SK-N-SH (cell line): ENCODE measurements around the gene UBB. TPM values are rescaled to one million over a fixed set of nuclear protein-coding genes. Genes with fewer than 3 reads are reported as not detected.

Source experiments
- CTCF ChIA-PET: fragments of 300-600, 350-600 bp; formaldehyde crosslinking; extraction: SDS; loops from one replicate; lab custom pipeline; 2021; lab: Yijun Ruan, JAX
- POLR2A ChIA-PET: fragments of 350-600 bp; sonication (Branson Sonifier 250); formaldehyde crosslinking; extraction: SDS; loops from one replicate; lab custom pipeline; 2020; ENCODE audit warnings: antibody characterized with exemption, inconsistent platforms; lab: Yijun Ruan, JAX
- DNase-seq: peaks from one replicate; pipeline ENCODE4 v3.0.0; 2012
- H2AFZ ChIP-seq: fragments of 200-600 bp; sonication (generic); 2 replicates; pipeline ENCODE4 v1.8.1; 2016; ENCODE audit warnings: antibody characterized with exemption, mild to moderate bottlenecking, low read depth
- H3F3A ChIP-seq: fragments of 200-600 bp; sonication (generic); replicated peaks from 2 replicates; pipeline ENCODE3; 2016; ENCODE audit warnings: antibody characterized with exemption, mild to moderate bottlenecking; ENCODE audit not compliant: insufficient read depth
- H3K27ac ChIP-seq, 2 experiments: fragments of 200-500 bp in 1 of 2; fragments of 200-600 bp in 1 of 2; sonication (Bioruptor generic) in 1 of 2; sonication (generic), shearing (Covaris generic) in 1 of 2; 2 replicates each; pipeline versions ENCODE4 v1.5.1 to v1.6.1; 2014 to 2016; ENCODE audit warnings: low read depth in 2 of 2, inconsistent platforms in 1 of 2, low read length in 1 of 2, mild to moderate bottlenecking in 1 of 2, mixed read lengths in 1 of 2
- H3K27me3 ChIP-seq: fragments of 200-600 bp; sonication (generic), shearing (Covaris generic); 2 replicates; pipeline ENCODE4 v1.6.1; 2016; ENCODE audit warnings: mixed run types; ENCODE audit not compliant: insufficient read depth
- H3K36me3 ChIP-seq, 2 experiments: fragments of 200-500 bp in 1 of 2; fragments of 200-600 bp in 1 of 2; sonication (Bioruptor generic) in 1 of 2; sonication (generic) in 1 of 2; replicated peaks in 1 of 2; 2 replicates each; pipeline versions ENCODE3 to v1.5.1; 2014 to 2016; ENCODE audit warnings: low read length in 1 of 2, mild to moderate bottlenecking in 1 of 2; ENCODE audit not compliant: insufficient read depth in 2 of 2, control insufficient read depth in 1 of 2
- H3K4me1 ChIP-seq, 2 experiments: fragments of 200-500 bp in 1 of 2; fragments of 200-600 bp in 1 of 2; sonication (Bioruptor generic) in 1 of 2; sonication (generic), shearing (Covaris generic) in 1 of 2; 2 replicates each; pipeline versions ENCODE4 v1.5.1 to v1.6.1; 2014 to 2016; ENCODE audit warnings: low read depth in 1 of 2, low read length in 1 of 2, mixed run types in 1 of 2; ENCODE audit not compliant: insufficient read depth in 2 of 2, control insufficient read depth in 1 of 2
- H3K4me2 ChIP-seq: fragments of 200-600 bp; sonication (generic), shearing (Covaris generic); 2 replicates; pipeline ENCODE4 v1.6.1; 2017; ENCODE audit warnings: mixed run types
- H3K4me3 ChIP-seq, 2 experiments: fragments of 200-500 bp in 1 of 2; fragments of 200-600 bp in 1 of 2; sonication (Bioruptor generic) in 1 of 2; sonication (generic), shearing (Covaris generic) in 1 of 2; 2 replicates each; pipeline versions ENCODE4 v1.5.1 to v1.8.1; 2014 to 2016; ENCODE audit warnings: low read depth in 2 of 2, inconsistent platforms in 1 of 2, low read length in 1 of 2, mild to moderate bottlenecking in 1 of 2, mixed read lengths in 1 of 2, moderate library complexity in 1 of 2
- H3K79me2 ChIP-seq: fragments of 200-600 bp; sonication (generic); 2 replicates; pipeline ENCODE4 v1.8.1; 2017; ENCODE audit warnings: mild to moderate bottlenecking; ENCODE audit not compliant: insufficient read depth
- H3K9ac ChIP-seq: fragments of 200-600 bp; sonication (generic); 2 replicates; pipeline ENCODE4 v1.6.1; 2017; ENCODE audit warnings: mixed run types
- H3K9me2 ChIP-seq: fragments of 200-600 bp; sonication (generic); 2 replicates; pipeline ENCODE4 v1.6.1; 2017; ENCODE audit warnings: mixed run types
- H3K9me3 ChIP-seq: fragments of 200-600 bp; sonication (generic); 2 replicates; pipeline ENCODE4 v1.6.1; 2017; ENCODE audit warnings: mixed run types, mild to moderate bottlenecking, moderate library complexity
- H4K20me1 ChIP-seq: fragments of 200-600 bp; sonication (generic); 2 replicates; pipeline ENCODE4 v1.6.1; 2017; ENCODE audit warnings: mild to moderate bottlenecking, mixed run types; ENCODE audit not compliant: insufficient read depth
- CHD2 ChIP-seq: fragments of 150-350 bp; IDR thresholded peaks from 2 replicates; pipeline ENCODE4 v1.6.1; 2018; ENCODE audit warnings: low read length; ENCODE audit not compliant: partially characterized antibody
- FOXJ3 ChIP-seq: sonication (generic); formaldehyde crosslinking; IDR thresholded peaks from 2 replicates; pipeline ENCODE4 v1.5.1; 2020; ENCODE audit warnings: mild to moderate bottlenecking, missing genetic modification reagents
- IRF3 ChIP-seq: fragments of 150-350 bp; IDR thresholded peaks from 2 replicates; pipeline ENCODE4 v1.6.1; 2016; ENCODE audit warnings: mild to moderate bottlenecking, low read depth, low read length
- MAX ChIP-seq: IDR thresholded peaks from 2 replicates; pipeline ENCODE4 v1.4.0; 2012; ENCODE audit warnings: low read depth
- MEF2A ChIP-seq: IDR thresholded peaks from 2 replicates; pipeline ENCODE4 v1.4.0; 2012; ENCODE audit warnings: low read depth, borderline replicate concordance
- MXI1 ChIP-seq: IDR thresholded peaks from 2 replicates; pipeline ENCODE4 v1.6.1; 2012; ENCODE audit warnings: mild to moderate bottlenecking, low read depth, low read length, improper control_type of control experiment
- NFIC ChIP-seq: IDR thresholded peaks from 2 replicates; pipeline ENCODE4 v1.4.0; 2012; ENCODE audit warnings: borderline replicate concordance
- POLR2AphosphoS5 ChIP-seq: IDR thresholded peaks from 2 replicates; pipeline ENCODE4 v1.6.1; 2012; ENCODE audit warnings: low read depth, low read length
- RFX5 ChIP-seq: IDR thresholded peaks from 2 replicates; pipeline ENCODE4 v1.6.1; 2012; ENCODE audit warnings: mild to moderate bottlenecking, improper control_type of control experiment, low read length
- RXRA ChIP-seq: IDR thresholded peaks from 2 replicates; pipeline ENCODE4 v1.4.0; 2012; ENCODE audit warnings: low read depth, mild to moderate bottlenecking, borderline replicate concordance
- SIN3A ChIP-seq: IDR thresholded peaks from 2 replicates; pipeline ENCODE4 v1.6.1; 2012; ENCODE audit warnings: low read depth, mild to moderate bottlenecking, low read length, moderate library complexity, borderline replicate concordance
- YY1 ChIP-seq: IDR thresholded peaks from 2 replicates; pipeline ENCODE4 v1.4.0; 2012; ENCODE audit warnings: low read depth, mild to moderate bottlenecking
- WGBS: methylation state at CpG from one replicate; pipeline ENCODE4 v1.1.6; 2017; ENCODE audit warnings: low lambda C conversion rate; 5-methylcytosine and 5-hydroxymethylcytosine counted together
- polyA plus RNA-seq, 3 experiments: library from polyadenylated mRNA; depleted of rRNA; stranded (reverse); fragments of >200 nt; gene quantifications; 2 replicates each; pipeline ENCODE4 v1.2.3, GENCODE V29; 2012
- TF ChIP-seq, protein P1 (sequence below): fragments of 150-350 bp; IDR thresholded peaks from 2 replicates; pipeline ENCODE4 v1.6.1; 2017; ENCODE audit warnings: antibody characterized with exemption, low read length, low read depth, borderline replicate concordance

Gene UBB
- polyA plus RNA-seq, 1 of the 3 experiments (the other 2 are of a cell fraction): 2,693 TPM

DNA sequence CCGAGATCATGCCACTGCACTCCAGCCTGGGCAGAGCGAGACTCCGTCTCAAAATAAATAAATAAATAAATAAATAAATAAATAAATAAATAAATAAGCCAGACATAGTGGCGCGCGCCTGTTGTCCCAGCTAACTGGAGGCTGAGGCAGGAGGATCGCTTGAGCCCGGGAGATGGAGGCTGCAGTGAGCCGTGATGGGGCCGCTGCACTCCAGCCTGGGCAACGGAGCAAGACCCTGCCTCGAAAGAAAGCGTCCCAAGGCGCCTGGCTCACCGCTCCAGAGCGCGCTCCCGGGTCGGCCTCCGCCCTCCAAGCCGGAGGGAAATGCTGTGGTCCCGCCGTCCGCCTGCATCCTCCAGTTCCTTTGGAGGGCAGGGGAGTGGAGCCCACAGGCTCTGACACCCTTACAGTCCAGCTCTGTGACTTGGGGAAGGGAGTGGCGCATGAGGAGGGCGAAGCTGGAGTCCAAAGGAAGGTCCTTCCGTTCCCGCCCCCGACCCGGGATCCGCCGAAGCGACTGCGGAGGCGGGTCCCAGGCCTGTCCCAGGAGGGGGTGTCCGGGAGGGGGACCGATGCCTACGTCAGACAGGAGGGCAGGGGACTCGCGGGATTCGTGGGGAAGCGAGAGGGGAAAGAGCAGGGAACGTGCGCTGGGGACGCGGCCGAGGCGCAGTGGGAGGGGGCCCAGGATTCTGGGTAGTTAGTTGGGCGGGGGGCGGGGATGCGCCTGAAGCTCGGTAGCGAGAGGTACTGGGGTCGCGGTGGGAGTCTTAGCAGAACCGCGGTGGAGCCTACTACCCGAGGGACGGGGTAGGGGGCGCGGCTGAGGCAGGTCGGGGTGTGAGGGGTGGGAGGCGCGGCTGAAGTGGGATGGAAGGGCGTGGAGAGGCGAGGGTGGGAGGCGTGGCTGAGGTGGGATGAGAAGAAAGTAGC is 26.1 kb downstream of the UBB start:
- Histone ChIP-seq H3K9me3 (no peaks in the 10 kb centered on the region), H4K20me1 (no peaks in the 10 kb centered on the region), H3F3A (peaks cover 7% of the 10 kb centered on the region), H3K4me1 (peaks cover 0 to 9% of the 10 kb centered on the region in 2 experiments; a peak in 1 of 4 replicates)
- CTCF ChIA-PET: interaction anchor here (0.5 to 2.1 kb wide), 9 partner anchors 9 to 848 kb away, joined by 3 to 10 read pairs (median 3); no protein-coding TSS in a partner anchor
- WGBS: 2% methylated on average over 53 of the region's 67 CpGs
- TF ChIP-seq RXRA: no peak
- 0 out of 2 replicates have a peak, but pooled peaks have one; percentile 16 for TF ChIP-seq RFX5
- TF ChIP-seq FOXJ3 (CRISPR knock-in tag): no peak
- TF ChIP-seq NFIC: no peak
- no peak for TF ChIP-seq SIN3A
- peak; percentile 94 for TF ChIP-seq CHD2
- no peak for TF ChIP-seq IRF3
- no peak for TF ChIP-seq YY1
- 0 out of 2 replicates have a peak, but pooled peaks have one; percentile 19 for TF ChIP-seq MAX
- TF ChIP-seq MXI1: peak; percentile 38; the same call in 1 of the 2 replicates
- no peak for TF ChIP-seq MEF2A
- TF ChIP-seq POLR2AphosphoS5: peak; percentile 44; the same call in 1 of the 2 replicates
- TF ChIP-seq, all 33 proteins: peak for 5
- Histone ChIP-seq H3K4me3 (peak overlapping the region; percentile 56 to 64), H3K36me3 (no peaks in the 10 kb centered on the region), H3K9ac (peak overlapping the region; percentile 64), H3K79me2 (no peaks in the 10 kb centered on the region), H3K27ac (peak overlapping the region in 1 of 2 experiments; percentile 70; a peak in 2 of 4 replicates), H3K4me2 (peak overlapping the region; percentile 89), H3K9me2 (no peaks in the 10 kb centered on the region), H2AFZ (peak overlapping the region; percentile 97), H3K27me3 (no peaks in the 10 kb centered on the region)
- POLR2A ChIA-PET: interaction anchor here (0.6 to 2.6 kb wide), 4 partner anchors 8 to 47 kb away, joined by 3 to 20 read pairs (median 11); partner anchors contain the start of genes TRPV2 and UBB
- peak; percentile 88 for DNase-seq

GRCh38 chr17:16407911-16408588 is 27.2 kb downstream of the UBB start:
- no peaks in the 10 kb centered on the region for H4K20me1 ChIP-seq
- peaks cover 7% of the 10 kb centered on the region for H3F3A ChIP-seq
- H2AFZ ChIP-seq: no peak overlapping the region; the same call in 1 of the 2 replicates
- no peaks in the 10 kb centered on the region for H3K36me3 ChIP-seq
- peak overlapping the region in 1 of 2 experiments; percentile 20; a peak in 1 of 4 replicates for H3K4me3 ChIP-seq
- peaks cover 0 to 11% of the 10 kb centered on the region in 2 experiments; a peak in 1 of 4 replicates for H3K4me1 ChIP-seq
- H3K9ac ChIP-seq: no peak overlapping the region
- peak; percentile 76 for DNase-seq
- H3K79me2 ChIP-seq: no peaks in the 10 kb centered on the region
- H3K4me2 ChIP-seq: peak overlapping the region; percentile 44; the same call in 1 of the 2 replicates
- 45% methylated on average over 11 of the region's 14 CpGs for WGBS
- no peaks in the 10 kb centered on the region for H3K27me3 ChIP-seq
- TF ChIP-seq NFIC: peak; percentile 83
- TF ChIP-seq, protein P1, sequence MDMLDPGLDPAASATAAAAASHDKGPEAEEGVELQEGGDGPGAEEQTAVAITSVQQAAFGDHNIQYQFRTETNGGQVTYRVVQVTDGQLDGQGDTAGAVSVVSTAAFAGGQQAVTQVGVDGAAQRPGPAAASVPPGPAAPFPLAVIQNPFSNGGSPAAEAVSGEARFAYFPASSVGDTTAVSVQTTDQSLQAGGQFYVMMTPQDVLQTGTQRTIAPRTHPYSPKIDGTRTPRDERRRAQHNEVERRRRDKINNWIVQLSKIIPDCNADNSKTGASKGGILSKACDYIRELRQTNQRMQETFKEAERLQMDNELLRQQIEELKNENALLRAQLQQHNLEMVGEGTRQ: no peak
- no peaks in the 10 kb centered on the region for H3K9me2 ChIP-seq
- H3K27ac ChIP-seq: peak overlapping the region; percentile 54 to 82
- ChIA-PET POLR2A (interaction anchor here (0.7 to 2.6 kb wide), 3 partner anchors 27 to 30 kb away, joined by 3 to 20 read pairs (median 19); partner anchors contain the start of gene UBB), CTCF (interaction anchor here (2.1 kb wide), 1 partner anchor 44 kb away, joined by 10 read pairs; no protein-coding TSS in a partner anchor)
- no peaks in the 10 kb centered on the region for H3K9me3 ChIP-seq
